H9 (cell line): ENCODE data around the gene NXT1. TPM values are rescaled to one million over a fixed set of nuclear protein-coding genes. Genes with fewer than 3 reads are reported as not detected.

ENCODE experiments used
- DNase-seq: peaks from one replicate; pipeline ENCODE4 v3.0.0-alpha.2; 2017
- H2AFZ ChIP-seq: one replicate; pipeline ENCODE4 v1.6.1; 2013; ENCODE audit warnings: mild to moderate bottlenecking, low read length, control low read depth, moderate library complexity
- H2AK5ac ChIP-seq: 2 replicates; pipeline ENCODE4 v1.6.1; 2013; ENCODE audit warnings: low read length, control low read depth, mixed read lengths; ENCODE audit not compliant: insufficient read length
- H2BK120ac ChIP-seq: one replicate; pipeline ENCODE4 v1.6.1; 2013; ENCODE audit warnings: low read depth, mild to moderate bottlenecking, low read length, control low read depth, inconsistent platforms; ENCODE audit not compliant: poor library complexity, severe bottlenecking
- H2BK12ac ChIP-seq: 2 replicates; pipeline ENCODE4 v1.6.1; 2013; ENCODE audit warnings: low read length, control low read depth, mixed read lengths, low read depth; ENCODE audit not compliant: insufficient read length
- H2BK15ac ChIP-seq: 2 replicates; pipeline ENCODE4 v1.6.1; 2013; ENCODE audit warnings: low read depth, low read length, control low read depth
- H2BK20ac ChIP-seq: one replicate; pipeline ENCODE4 v1.6.1; 2013; ENCODE audit warnings: low read depth, mild to moderate bottlenecking, low read length, control low read depth, inconsistent platforms; ENCODE audit not compliant: poor library complexity, severe bottlenecking
- H2BK5ac ChIP-seq: 2 replicates; pipeline ENCODE4 v1.6.1; 2013; ENCODE audit warnings: low read length, control low read depth, mixed read lengths; ENCODE audit not compliant: insufficient read length
- H3K14ac ChIP-seq: 2 replicates; pipeline ENCODE4 v1.6.1; 2013; ENCODE audit warnings: low read length, control low read depth; ENCODE audit not compliant: insufficient read depth
- H3K18ac ChIP-seq: 2 replicates; pipeline ENCODE4 v1.6.1; 2013; ENCODE audit warnings: low read depth, mild to moderate bottlenecking, mixed read lengths, low read length, control low read depth; ENCODE audit not compliant: insufficient read length
- H3K23ac ChIP-seq: 2 replicates; pipeline ENCODE4 v1.6.1; 2013; ENCODE audit warnings: low read length, control low read depth, mixed read lengths, low read depth; ENCODE audit not compliant: insufficient read length
- H3K23me2 ChIP-seq: 2 replicates; pipeline ENCODE4 v1.6.1; 2013; ENCODE audit warnings: low read depth, mild to moderate bottlenecking, mixed read lengths, low read length, control low read depth; ENCODE audit not compliant: insufficient read length, poor library complexity, severe bottlenecking
- H3K27ac ChIP-seq: 2 replicates; pipeline ENCODE4 v1.5.1; 2013; ENCODE audit warnings: low read length, control low read depth, mixed read lengths, low read depth; ENCODE audit not compliant: insufficient read length
- H3K27me3 ChIP-seq: 2 replicates; pipeline ENCODE4 v1.6.1; 2013; ENCODE audit warnings: low read length, control low read depth, inconsistent platforms; ENCODE audit not compliant: insufficient read depth
- H3K4ac ChIP-seq: 2 replicates; pipeline ENCODE4 v1.6.1; 2013; ENCODE audit warnings: low read depth, mild to moderate bottlenecking, control low read depth, inconsistent platforms, low read length, moderate library complexity
- H3K4me1 ChIP-seq: 2 replicates; pipeline ENCODE4 v1.6.1; 2013; ENCODE audit warnings: low read length, control low read depth, inconsistent platforms; ENCODE audit not compliant: insufficient read depth
- H3K4me2 ChIP-seq: 2 replicates; pipeline ENCODE4 v1.6.1; 2013; ENCODE audit warnings: low read length, control low read depth, mixed read lengths; ENCODE audit not compliant: insufficient read length, insufficient read depth
- H3K56ac ChIP-seq: 2 replicates; pipeline ENCODE4 v1.6.1; 2013; ENCODE audit warnings: low read depth, mild to moderate bottlenecking, mixed read lengths, low read length, control low read depth; ENCODE audit not compliant: insufficient read length
- H3K79me1 ChIP-seq: 2 replicates; pipeline ENCODE4 v1.6.1; 2013; ENCODE audit warnings: low read depth, mild to moderate bottlenecking, moderate library complexity, low read length, control low read depth, inconsistent platforms; ENCODE audit not compliant: insufficient read depth, poor library complexity, severe bottlenecking
- H3K79me2 ChIP-seq: 2 replicates; pipeline ENCODE4 v1.6.1; 2013; ENCODE audit warnings: low read length, control low read depth, inconsistent platforms; ENCODE audit not compliant: insufficient read depth
- H3K9ac ChIP-seq: 2 replicates; pipeline ENCODE4 v1.6.1; 2013; ENCODE audit warnings: low read length, control low read depth, mixed read lengths; ENCODE audit not compliant: insufficient read length; ENCODE audit errors: extremely low read depth
- H3K9me3 ChIP-seq: one replicate; pipeline ENCODE4 v1.6.1; 2013; ENCODE audit warnings: low read depth, low read length, inconsistent platforms; ENCODE audit not compliant: control insufficient read depth
- H3T11ph ChIP-seq: one replicate; pipeline ENCODE4 v1.6.1; 2013; ENCODE audit warnings: mild to moderate bottlenecking, low read length, control low read depth, inconsistent platforms
- H4K20me1 ChIP-seq: one replicate; pipeline ENCODE4 v1.6.1; 2013; ENCODE audit not compliant: control insufficient read depth, insufficient read length, insufficient read depth
- H4K5ac ChIP-seq: 2 replicates; pipeline ENCODE4 v1.6.1; 2013; ENCODE audit warnings: low read depth, mild to moderate bottlenecking, mixed read lengths, low read length, control low read depth; ENCODE audit not compliant: insufficient read length
- H4K8ac ChIP-seq: replicated peaks from 2 replicates; pipeline ENCODE4 v1.6.1; 2013; ENCODE audit warnings: low read length, control low read depth, mixed read lengths, low read depth; ENCODE audit not compliant: insufficient read length
- H4K91ac ChIP-seq: 2 replicates; pipeline ENCODE4 v1.6.1; 2013; ENCODE audit warnings: low read depth, mild to moderate bottlenecking, moderate library complexity, mixed read lengths, low read length, control low read depth; ENCODE audit not compliant: insufficient read length
- H3K27ac Mint-ChIP-seq, 3 experiments: 2 replicates in 2 of 3; 3 replicates in 1 of 3; pipeline ENCODE4 v1.8.0; 2020 to 2021; ENCODE audit warnings: mixed read lengths in 3 of 3, mild to moderate bottlenecking in 1 of 3, moderate library complexity in 1 of 3
- H3K27me3 Mint-ChIP-seq: 2 replicates; pipeline ENCODE4 v1.8.0; 2021; ENCODE audit warnings: low read depth, mild to moderate bottlenecking, moderate library complexity, mixed read lengths
- H3K36me3 Mint-ChIP-seq, 3 experiments: 2 replicates in 2 of 3; 3 replicates in 1 of 3; pipeline ENCODE4 v1.8.0; 2020 to 2021; ENCODE audit warnings: low read depth in 3 of 3, mixed read lengths in 3 of 3; ENCODE audit not compliant: insufficient read depth in 1 of 3
- H3K4me1 Mint-ChIP-seq, 2 experiments: 2 replicates each; pipeline ENCODE4 v1.8.0; 2020; ENCODE audit warnings: mixed read lengths in 2 of 2
- H3K4me3 Mint-ChIP-seq, 2 experiments: 2 replicates in 1 of 2; 3 replicates in 1 of 2; pipeline ENCODE4 v1.8.0; 2020 to 2021; ENCODE audit warnings: mild to moderate bottlenecking in 2 of 2, mixed read lengths in 2 of 2, moderate library complexity in 1 of 2
- H3K9me3 Mint-ChIP-seq, 2 experiments: 2 replicates in 1 of 2; 3 replicates in 1 of 2; pipeline ENCODE4 v1.8.0; 2020; ENCODE audit warnings: mild to moderate bottlenecking in 2 of 2, mixed read lengths in 2 of 2, moderate library complexity in 1 of 2
- WGBS: extraction: QIAGEN DNeasy Blood & Tissue Kit; methylation state at CpG from one replicate; pipeline ENCODE4 v1.1.7; 2013; ENCODE audit warnings: missing lambda C conversion rate, low lambda C conversion rate, mixed read lengths; ENCODE audit not compliant: insufficient read length; ENCODE audit errors: extremely low coverage; 5-methylcytosine and 5-hydroxymethylcytosine counted together
- total RNA-seq: library from RNA; stranded (reverse); gene quantifications from 2 replicates; pipeline ENCODE4 v1.2.1, GENCODE V29; 2021
- TF ChIP-seq, protein P1 (sequence below): fragments of 200-600 bp; sonication (generic); conservative IDR thresholded peaks from 3 replicates; pipeline ENCODE4 v1.8.0; 2021; ENCODE audit warnings: antibody characterized with exemption, mild to moderate bottlenecking

NXT1 gene
- total RNA-seq, 1 experiment from 2014 or later: 25.5 TPM

DNA sequence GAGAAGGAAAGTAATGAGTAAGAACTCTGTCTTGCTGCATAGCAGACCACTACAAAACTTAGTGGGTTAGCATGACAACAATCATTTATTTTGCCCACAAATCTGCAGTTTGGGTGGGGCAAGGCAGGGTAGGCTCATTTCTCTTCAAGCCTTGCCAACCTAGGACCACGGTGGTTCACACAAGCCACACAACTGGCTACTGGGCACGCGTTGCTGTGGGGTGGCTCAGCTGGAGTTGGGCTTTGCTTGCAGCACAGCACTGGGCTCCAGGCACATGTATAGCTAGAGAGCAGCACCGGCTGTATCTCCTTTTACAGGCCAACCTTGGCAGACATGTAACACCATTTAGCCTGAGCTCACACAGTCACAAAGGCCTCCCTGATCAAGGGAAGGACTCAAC lies 4.6 kb upstream of the NXT1 start:
- H3K4me3 Mint-ChIP-seq: no peak overlapping the region
- no peak overlapping the region for H3T11ph ChIP-seq
- no peak overlapping the region for H3K14ac ChIP-seq
- no peak overlapping the region for H4K91ac ChIP-seq
- H3K9me3 Mint-ChIP-seq: peaks cover 2 to 4% of the 10 kb centered on the region in 2 experiments; a peak in 2 of 5 replicates
- no peak overlapping the region for H2BK12ac ChIP-seq
- H2BK5ac ChIP-seq: no peak overlapping the region
- no peak overlapping the region for H2AK5ac ChIP-seq
- TF ChIP-seq, protein P1, sequence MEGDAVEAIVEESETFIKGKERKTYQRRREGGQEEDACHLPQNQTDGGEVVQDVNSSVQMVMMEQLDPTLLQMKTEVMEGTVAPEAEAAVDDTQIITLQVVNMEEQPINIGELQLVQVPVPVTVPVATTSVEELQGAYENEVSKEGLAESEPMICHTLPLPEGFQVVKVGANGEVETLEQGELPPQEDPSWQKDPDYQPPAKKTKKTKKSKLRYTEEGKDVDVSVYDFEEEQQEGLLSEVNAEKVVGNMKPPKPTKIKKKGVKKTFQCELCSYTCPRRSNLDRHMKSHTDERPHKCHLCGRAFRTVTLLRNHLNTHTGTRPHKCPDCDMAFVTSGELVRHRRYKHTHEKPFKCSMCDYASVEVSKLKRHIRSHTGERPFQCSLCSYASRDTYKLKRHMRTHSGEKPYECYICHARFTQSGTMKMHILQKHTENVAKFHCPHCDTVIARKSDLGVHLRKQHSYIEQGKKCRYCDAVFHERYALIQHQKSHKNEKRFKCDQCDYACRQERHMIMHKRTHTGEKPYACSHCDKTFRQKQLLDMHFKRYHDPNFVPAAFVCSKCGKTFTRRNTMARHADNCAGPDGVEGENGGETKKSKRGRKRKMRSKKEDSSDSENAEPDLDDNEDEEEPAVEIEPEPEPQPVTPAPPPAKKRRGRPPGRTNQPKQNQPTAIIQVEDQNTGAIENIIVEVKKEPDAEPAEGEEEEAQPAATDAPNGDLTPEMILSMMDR: no peak
- H3K4ac ChIP-seq: no peak overlapping the region
- no peaks in the 10 kb centered on the region for H3K36me3 Mint-ChIP-seq
- H3K4me1 ChIP-seq: peaks cover 2% of the 10 kb centered on the region; the same call in 1 of the 2 replicates
- H3K18ac ChIP-seq: no peak overlapping the region
- no peak overlapping the region for H4K8ac ChIP-seq
- no peaks in the 10 kb centered on the region for H3K27me3 ChIP-seq
- H2BK20ac ChIP-seq: no peak overlapping the region
- no peak overlapping the region for H3K23ac ChIP-seq
- no peaks in the 10 kb centered on the region for H3K79me1 ChIP-seq
- no peaks in the 10 kb centered on the region for H4K20me1 ChIP-seq
- H3K27ac ChIP-seq: no peak overlapping the region
- H3K9me3 ChIP-seq: no peaks in the 10 kb centered on the region
- H3K79me2 ChIP-seq: peaks cover 2% of the 10 kb centered on the region; the same call in 1 of the 2 replicates
- H3K27me3 Mint-ChIP-seq: peaks cover 2% of the 10 kb centered on the region; the same call in 1 of the 2 replicates
- no peak overlapping the region for H2BK120ac ChIP-seq
- H3K9ac ChIP-seq: no peak overlapping the region
- no peak overlapping the region for H4K5ac ChIP-seq
- DNase-seq: no peak
- WGBS: no CpG with 5 or more reads among the region's 4 CpGs
- peaks cover 6% of the 10 kb centered on the region for H3K23me2 ChIP-seq
- H3K56ac ChIP-seq: no peak overlapping the region
- no peak overlapping the region for H2BK15ac ChIP-seq
- no peak overlapping the region for H2AFZ ChIP-seq
- peaks cover 18 to 20% of the 10 kb centered on the region in 2 experiments for H3K4me1 Mint-ChIP-seq
- H3K27ac Mint-ChIP-seq: no peak overlapping the region; a peak in 1 of 7 replicates
- no peak overlapping the region for H3K4me2 ChIP-seq
